Dermis microvascular lymphatic vessel endothelial cell (primary cell): ENCODE measurements around the gene MBTPS2. TPM values are rescaled to one million over a fixed set of nuclear protein-coding genes. Genes with fewer than 3 reads are reported as not detected.

Experiments
- DNase-seq, 2 donors: peaks; one replicate each; pipeline versions ENCODE4 v3.0.0 to v3.0.0-alpha.2; 2010; ENCODE audit warnings: low read depth in 2 of 2
- total RNA-seq: library from RNA; depleted of rRNA; stranded (reverse); fragments of >200 nt; gene quantifications from 2 replicates; pipeline ENCODE4 v1.2.1, GENCODE V29; 2014

Gene MBTPS2
- total RNA-seq, 1 donor from 2014 or later: 3.9 TPM

- DNase-seq: no peak
These were observed 95.0 kb downstream of the MBTPS2 start for GRCh38 chrX:21934414-21934813.

Other genes with a start within 250 kb of the MBTPS2 start
- not detected in 2 replicates for gene KLHL34, start 181.3 kb upstream of the MBTPS2 start, total RNA-seq
- not detected in 2 replicates for gene SMPX, start 81.5 kb upstream of the MBTPS2 start, total RNA-seq
- gene YY2, start 16.4 kb downstream of the MBTPS2 start, total RNA-seq: 0.90 and 1.0 TPM in 2 replicates
- 117 and 181 TPM in 2 replicates for gene SMS, start 101.1 kb downstream of the MBTPS2 start, total RNA-seq
- gene PHEX, start 192.7 kb downstream of the MBTPS2 start, total RNA-seq: 0.63 and 0.64 TPM in 2 replicates